ENCODE data around the gene RASA4. TPM values are rescaled to one million over a fixed set of nuclear protein-coding genes. Genes with fewer than 3 reads are reported as not detected.
"Not testable (repeated sequence)": the region's sequence is repeated elsewhere in the genome, so short reads cannot be mapped to it uniquely, and the experiment has no call there.

RASA4 gene
- total RNA-seq, 1 donor from 2014 or later, result 9.9 TPM

- DNase-seq (ENCODE audit: low spot score), result not testable (repeated sequence)
Observed at GRCh38 chr7:102606848-102607247, 9.7 kb downstream of the RASA4 start.

- DNase-seq (ENCODE audit: low spot score), result not testable (repeated sequence)
Observed at GRCh38 chr7:102604431-102605145, 12.0 kb downstream of the RASA4 start.

GRCh38 chr7:102602317-102602716, 14.2 kb downstream of the RASA4 start:
- not testable (repeated sequence) for DNase-seq (ENCODE audit: low spot score)

GRCh38 chr7:102599699-102600098, 16.9 kb downstream of the RASA4 start:
- not testable (repeated sequence) for DNase-seq (ENCODE audit: low spot score)

- not testable (repeated sequence) for DNase-seq (ENCODE audit: low spot score)
Observed at GRCh38 chr7:102596036-102596435, 20.5 kb downstream of the RASA4 start.

- DNase-seq (ENCODE audit: low spot score), result not testable (repeated sequence)
Observed at GRCh38 chr7:102593637-102594334, 22.8 kb downstream of the RASA4 start.

GRCh38 chr7:102592477-102593019, 24.0 kb downstream of the RASA4 start:
- not testable (repeated sequence) for DNase-seq (ENCODE audit: low spot score)

- DNase-seq (ENCODE audit: low spot score), result not testable (repeated sequence)
Observed at GRCh38 chr7:102589857-102590256, 26.7 kb downstream of the RASA4 start.

- DNase-seq (ENCODE audit: low spot score), result not testable (repeated sequence)
Observed at GRCh38 chr7:102583495-102583894, 33.1 kb downstream of the RASA4 start.

- not testable (repeated sequence) for DNase-seq (ENCODE audit: low spot score)
Observed at GRCh38 chr7:102581722-102582121, 34.8 kb downstream of the RASA4 start.

- DNase-seq (ENCODE audit: low spot score), result not testable (repeated sequence)
Observed at GRCh38 chr7:102578486-102578885, 38.1 kb downstream of the RASA4 start.

GRCh38 chr7:102577315-102578240, 39.0 kb downstream of the RASA4 start:
- DNase-seq (ENCODE audit: low spot score), result not testable (repeated sequence)

- DNase-seq (ENCODE audit: low spot score), result not testable (repeated sequence)
Observed at GRCh38 chr7:102576363-102576762, 40.2 kb downstream of the RASA4 start.

- not testable (repeated sequence) for DNase-seq (ENCODE audit: low spot score)
Observed at GRCh38 chr7:102574607-102575006, 41.9 kb downstream of the RASA4 start.

- peak; percentile 73 for DNase-seq (ENCODE audit: low spot score)
Observed at GRCh38 chr7:102572261-102573239, 44.0 kb downstream of the RASA4 start, which contains the start of gene POLR2J3. POLR2J3 (minus strand) TSS chr7:102572583; CDS start chr7:102572521, 62 bp downstream.

- DNase-seq (ENCODE audit: low spot score), result not testable (repeated sequence)
Observed at GRCh38 chr7:102568620-102569019, 47.9 kb downstream of the RASA4 start.

- DNase-seq (ENCODE audit: low spot score), result not testable (repeated sequence)
Observed at GRCh38 chr7:102550808-102551422, 65.6 kb downstream of the RASA4 start, which contains the start of gene SPDYE2. SPDYE2 (plus strand) TSS chr7:102551226; CDS start chr7:102553256, 2,030 bp downstream.

GRCh38 chr7:102546353-102546752, 70.2 kb downstream of the RASA4 start:
- not testable (repeated sequence) for DNase-seq (ENCODE audit: low spot score)

- DNase-seq (ENCODE audit: low spot score), result not testable (repeated sequence)
Observed at GRCh38 chr7:102545288-102545687, 71.3 kb downstream of the RASA4 start.
